Right renal cortex interstitium (tissue), 3 donors: Measurements from ENCODE around the gene MIF. TPM values are rescaled to one million over a fixed set of nuclear protein-coding genes. Genes with fewer than 3 reads are reported as not detected.
"Not testable (repeated sequence)": the region's sequence is repeated elsewhere in the genome, so short reads cannot be mapped to it uniquely, and the experiment has no call there.

Experiments
- DNase-seq, 3 donors: peaks; one replicate each; pipeline ENCODE4 v3.0.0-alpha.2; 2013; ENCODE audit warnings: low read depth in 3 of 3, low spot score in 2 of 3
- polyA plus RNA-seq, 3 donors: library from polyadenylated mRNA; unstranded; fragments of 120-200 nt; gene quantifications; one replicate each; pipeline ENCODE4 v1.2.1, GENCODE V29; 2013; ENCODE audit not compliant: insufficient read length in 3 of 3

The MIF gene
- polyA plus RNA-seq, 3 donors, result 145 to 194 (median 161) TPM

DNA sequence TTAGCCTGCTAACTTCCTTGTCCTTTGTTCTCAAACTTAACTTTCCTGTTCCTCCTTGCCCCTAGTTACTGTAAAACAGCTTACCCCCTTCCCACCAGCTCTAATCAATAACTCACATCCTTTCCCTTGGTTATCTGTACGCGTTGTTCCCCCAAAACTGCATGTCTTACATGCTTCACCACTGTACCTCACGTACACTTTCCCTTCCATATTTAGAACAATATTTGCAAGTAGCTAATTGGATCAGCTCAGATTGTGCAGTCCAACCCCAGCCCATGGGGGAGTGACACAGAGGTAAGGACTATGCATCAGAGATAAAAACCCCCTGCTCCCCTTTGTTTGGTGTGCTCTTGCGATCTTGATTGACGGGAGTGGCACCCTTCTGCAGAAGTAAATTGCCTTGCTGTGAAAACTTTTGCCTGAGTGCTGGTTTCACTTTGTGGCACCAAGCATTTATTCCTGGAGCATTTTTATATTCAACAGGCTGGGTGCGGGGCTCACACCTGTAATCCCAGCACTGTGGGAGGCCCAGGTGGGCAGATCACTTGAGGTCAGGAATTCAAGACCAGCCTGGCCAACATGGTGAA, 30.9 kb downstream of the MIF start:
- DNase-seq, result no peak

GRCh38 chr22:23926561-23926960, 32.4 kb downstream of the MIF start:
- no peak for DNase-seq

GRCh38 chr22:23938328-23939016, 44.3 kb downstream of the MIF start:
- no peak for DNase-seq

GRCh38 chr22:23939017-23939357, 44.8 kb downstream of the MIF start:
- DNase-seq, result no peak

DNA sequence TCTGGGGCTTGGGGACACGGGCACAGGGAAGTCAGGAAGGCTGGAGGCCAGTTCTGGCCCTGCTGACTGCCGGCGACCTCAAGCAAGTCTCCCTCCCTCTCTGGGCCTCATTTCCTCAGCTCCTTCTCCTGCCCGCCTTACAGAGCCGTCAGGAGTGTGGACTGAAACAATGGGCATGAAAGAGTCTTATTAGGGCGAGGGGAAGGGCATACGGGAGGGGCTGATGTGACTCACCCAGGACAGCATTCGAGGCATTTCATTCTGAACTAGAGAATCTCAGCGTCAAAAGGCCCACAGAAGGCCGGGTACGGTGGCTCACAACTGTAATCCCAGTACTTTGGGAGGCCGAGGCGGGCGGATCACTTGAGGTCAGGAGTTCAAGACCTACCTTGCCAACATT, 46.0 kb downstream of the MIF start:
- DNase-seq, result not testable (repeated sequence)

Other genes with a start within 250 kb of the MIF start
- gene RGL4, start 203.4 kb upstream of the MIF start, polyA plus RNA-seq, result 1 to 10 TPM; 1.8 to 3.1 (median 2.1) TPM
- gene ZNF70, start 143.3 kb upstream of the MIF start, polyA plus RNA-seq, result 1 to 10 TPM; 4.7 to 5.5 (median 5.0) TPM
- gene VPREB3, start 140.0 kb upstream of the MIF start, polyA plus RNA-seq, result 1 to 10 TPM in 1 of 3 donors, under 1 TPM in 2; 0.35 to 1.1 (median 0.58) TPM
- 1 to 10 TPM; 2.2 to 2.5 (median 2.3) TPM for gene C22orf15, start 131.4 kb upstream of the MIF start, polyA plus RNA-seq
- 10 to 100 TPM; 57.4 to 75.6 (median 61.0) TPM for gene CHCHD10, start 126.4 kb upstream of the MIF start, polyA plus RNA-seq
- 10 to 100 TPM; 14.2 to 16.7 (median 14.8) TPM for gene MMP11, start 121.5 kb upstream of the MIF start, polyA plus RNA-seq
- 100 to 1,000 TPM; 205 to 225 (median 224) TPM for gene SMARCB1, start 107.4 kb upstream of the MIF start, polyA plus RNA-seq
- 1 to 10 TPM; 2.1 to 4.1 (median 3.8) TPM for gene DERL3, start 55.4 kb upstream of the MIF start, polyA plus RNA-seq
- 10 to 100 TPM; 20.1 to 22.5 (median 20.8) TPM for gene SLC2A11, start 36.5 kb upstream of the MIF start, polyA plus RNA-seq
- gene GSTT2B, start 66.8 kb downstream of the MIF start, polyA plus RNA-seq, result 10 to 100 TPM in 2 of 3 donors, 1 to 10 TPM in 1; 5.0 to 20.3 (median 17.0) TPM
- gene DDTL, start 72.5 kb downstream of the MIF start, polyA plus RNA-seq, result 1 to 10 TPM; 6.0 to 8.2 (median 7.3) TPM
- 10 to 100 TPM; 57.7 to 62.1 (median 61.2) TPM for gene DDT, start 80.1 kb downstream of the MIF start, polyA plus RNA-seq
- 1 to 10 TPM in 2 of 3 donors, not detected in 1; 2.5 to 4.8 TPM for gene GSTT2, start 85.8 kb downstream of the MIF start, polyA plus RNA-seq
- gene GSTT4, start 111.1 kb downstream of the MIF start, polyA plus RNA-seq, result not detected
- 10 to 100 TPM; 36.2 to 42.5 (median 41.8) TPM for gene CABIN1, start 116.9 kb downstream of the MIF start, polyA plus RNA-seq